HepG2 (cell line): ENCODE data around the gene CRIM1. TPM values are rescaled to one million over a fixed set of nuclear protein-coding genes. Genes with fewer than 3 reads are reported as not detected.
A peak's percentile ranks its signal among the peaks of the same experiment; 100 is the strongest.
"Not testable (repeated sequence)": the region's sequence is repeated elsewhere in the genome, so short reads cannot be mapped to it uniquely, and the experiment has no call there.

Source experiments
- ATAC-seq: fragments of 200-7000 bp; cut with Tn5 transposase; 3 replicates; pipeline ENCODE4 v1.9.1; 2020; ENCODE audit warnings: mild to moderate bottlenecking, moderate library complexity
- BruUV-seq: library from RNA; stranded (reverse); fragments of 400-500 nt; replicated peaks from 2 replicates; lab custom pipeline; 2021; lab: Mats Ljungman, UMichigan
- CTCF ChIA-PET: fragments of 300-600 bp; formaldehyde crosslinking; extraction: SDS; loops from one replicate; lab custom pipeline; 2021; ENCODE audit warnings: low total read pairs, inconsistent platforms, low intra/inter-chr PET ratio; lab: Yijun Ruan, JAX
- POLR2A ChIA-PET: fragments of 350-600 bp; sonication (Branson Sonifier 250); formaldehyde crosslinking; loops from one replicate; lab custom pipeline; 2020; ENCODE audit warnings: antibody characterized with exemption, inconsistent platforms; lab: Yijun Ruan, JAX
- DNase-seq: peaks from one replicate; pipeline ENCODE4 v3.0.0-alpha.2; 2015; ENCODE audit warnings: low spot score
- FAIRE-seq: peaks from 3 replicates; lab custom pipeline; 2011; peaks lifted over from hg19 to GRCh38; lab: Jason Lieb, UNC
- H2AFZ ChIP-seq: one replicate; pipeline ENCODE4 v1.6.1; 2011; ENCODE audit warnings: low read length, inconsistent platforms
- H3K27ac ChIP-seq: fragments of 300-600 bp; 3 replicates; pipeline ENCODE4 v1.8.0; 2011; ENCODE audit warnings: mixed run types, mild to moderate bottlenecking, mixed read lengths, low read length, inconsistent platforms; ENCODE audit not compliant: insufficient read depth; ENCODE audit errors: extremely low read length
- H3K27me3 ChIP-seq, 2 experiments: fragments of 200-600 bp in 1 of 2; 2 replicates in 1 of 2; 3 replicates in 1 of 2; pipeline versions ENCODE4 v1.6.0 to v1.8.0; 2011; ENCODE audit warnings: low read length in 2 of 2, mild to moderate bottlenecking in 2 of 2, moderate library complexity in 2 of 2, inconsistent platforms in 1 of 2; ENCODE audit not compliant: insufficient read depth in 2 of 2, control insufficient read depth in 1 of 2
- H3K36me3 ChIP-seq, 2 experiments: fragments of 200-600 bp in 1 of 2; replicated peaks in 1 of 2; 2 replicates in 1 of 2; 3 replicates in 1 of 2; pipeline versions ENCODE4 v1.5.1 to v1.8.0; 2011; ENCODE audit warnings: low read length in 2 of 2, inconsistent platforms in 1 of 2; ENCODE audit not compliant: insufficient read depth in 2 of 2, control insufficient read depth in 1 of 2
- H3K4me1 ChIP-seq: 2 replicates; pipeline ENCODE4 v1.5.1; 2012; ENCODE audit warnings: low read length, inconsistent platforms; ENCODE audit not compliant: insufficient read depth
- H3K4me2 ChIP-seq: 2 replicates; pipeline ENCODE4 v1.6.0; 2011; ENCODE audit warnings: low read depth, low read length, inconsistent platforms
- H3K4me3 ChIP-seq, 3 experiments: fragments of 200-600 bp in 1 of 3; sonication (generic), shearing (Covaris generic) in 1 of 3; replicated peaks in 1 of 3; 2 replicates each; pipeline ENCODE4 v1.5.1; 2011 to 2016; ENCODE audit warnings: low read length in 3 of 3, inconsistent platforms in 2 of 3, low read depth in 2 of 3, mild to moderate bottlenecking in 2 of 3, control low read depth in 1 of 3, mixed read lengths in 1 of 3; ENCODE audit not compliant: insufficient read depth in 1 of 3
- H3K79me2 ChIP-seq: one replicate; pipeline ENCODE4 v1.6.1; 2011; ENCODE audit warnings: low read length, inconsistent platforms; ENCODE audit not compliant: insufficient read depth
- H3K9ac ChIP-seq: 2 replicates; pipeline ENCODE4 v1.6.0; 2011; ENCODE audit warnings: mild to moderate bottlenecking, low read depth, low read length, inconsistent platforms; ENCODE audit not compliant: insufficient read depth
- H3K9me3 ChIP-seq: 2 replicates; pipeline ENCODE4 v1.5.1; 2012; ENCODE audit warnings: mild to moderate bottlenecking, low read length
- H4K20me1 ChIP-seq: 2 replicates; pipeline ENCODE4 v1.6.0; 2011; ENCODE audit warnings: inconsistent platforms, mild to moderate bottlenecking, low read length, moderate library complexity; ENCODE audit not compliant: insufficient read depth
- ADNP ChIP-seq: sonication (generic); formaldehyde crosslinking; IDR thresholded peaks from 2 replicates; pipeline ENCODE4 v1.4.0; 2020; ENCODE audit warnings: missing genetic modification reagents
- ARNT ChIP-seq: fragments of 450-650 bp; IDR thresholded peaks from 2 replicates; pipeline ENCODE4 v1.6.1; 2017
- CEBPG ChIP-seq: IDR thresholded peaks from 2 replicates; pipeline ENCODE4 v1.6.1; 2016
- CTCF ChIP-seq: sonication (generic); formaldehyde crosslinking; IDR thresholded peaks from 2 replicates; pipeline ENCODE4 v1.5.0; 2020; ENCODE audit warnings: mild to moderate bottlenecking, missing genetic modification reagents, moderate library complexity
- E2F2 ChIP-seq: sonication (generic); formaldehyde crosslinking; IDR thresholded peaks from 2 replicates; pipeline ENCODE4 v1.4.0; 2020; ENCODE audit warnings: missing genetic modification reagents, borderline replicate concordance
- SMC3 ChIP-seq: IDR thresholded peaks from 2 replicates; pipeline ENCODE4 v1.6.1; 2011; ENCODE audit warnings: low read length, improper control_type of control experiment
- STAG1 ChIP-seq: sonication (generic); formaldehyde crosslinking; IDR thresholded peaks from 2 replicates; pipeline ENCODE4 v1.4.0; 2020; ENCODE audit warnings: missing genetic modification reagents
- ZNF274 ChIP-seq: sonication (generic); formaldehyde crosslinking; IDR thresholded peaks from 2 replicates; pipeline ENCODE4 v1.5.1; 2020; ENCODE audit warnings: mild to moderate bottlenecking, missing genetic modification reagents
- ZNF841 ChIP-seq: sonication (generic); formaldehyde crosslinking; IDR thresholded peaks from 2 replicates; pipeline ENCODE4 v1.8.1; 2023; ENCODE audit warnings: missing genetic modification reagents, borderline replicate concordance
- WGBS: methylation state at CpG from one replicate; pipeline ENCODE4 v1.1.6; 2017; ENCODE audit warnings: low lambda C conversion rate; 5-methylcytosine and 5-hydroxymethylcytosine counted together
- in situ Hi-C: cut with HindIII; loops from 2 replicates; pipeline ENCODE4 v1.10.0; 2017; ENCODE audit warnings: low pct_unique_long_range_greater_than_20kb; ENCODE audit not compliant: extremely low pct_ligation_motif_present
- intact Hi-C: fragments of 100-400 bp; cut with micrococcal nuclease; formaldehyde crosslinking; loops from one replicate; pipeline ENCODE4 v1.10.0; 2022; ENCODE audit not compliant: unreplicated experiment
- polyA plus RNA-seq, 8 experiments: library from polyadenylated mRNA; depleted of rRNA in 3 of 8; stranded (reverse) in 7 of 8; unstranded in 1 of 8; fragments of >200 nt; fragmentation: Illumina TruSeq in 4 of 8; extraction: Trizol in 4 of 8; gene quantifications; 2 replicates each; pipeline versions ENCODE4 v1.2.1 to v1.2.3, GENCODE V29; 2011 to 2016; ENCODE audit warnings: low read depth in 4 of 8, missing spikeins in 1 of 8, mixed read lengths in 1 of 8; ENCODE audit not compliant: insufficient read depth in 1 of 8
- total RNA-seq, 5 experiments: library from RNA; depleted of rRNA; stranded (reverse); fragments of >200 nt; fragmentation: Illumina TruSeq; extraction: Trizol; gene quantifications; 2 replicates each; pipeline ENCODE4 v1.2.3, GENCODE V29; 2016; ENCODE audit warnings: low read depth in 1 of 5
- TF ChIP-seq, protein P1 (sequence below), 2 experiments: sonication (generic) in 1 of 2; formaldehyde crosslinking in 1 of 2; IDR thresholded peaks; 2 replicates each; pipeline versions ENCODE4 v1.5.1 to v1.6.1; 2011 to 2020; ENCODE audit warnings: borderline replicate concordance in 1 of 2, low read depth in 1 of 2, low read length in 1 of 2, mild to moderate bottlenecking in 1 of 2, missing genetic modification reagents in 1 of 2, moderate library complexity in 1 of 2

The CRIM1 gene
- total and polyA plus RNA-seq, 2 of the 13 experiments (the other 11 are each of a cell fraction or from before 2014, with no cell fraction given) = 39.1 to 69.9 TPM

DNA sequence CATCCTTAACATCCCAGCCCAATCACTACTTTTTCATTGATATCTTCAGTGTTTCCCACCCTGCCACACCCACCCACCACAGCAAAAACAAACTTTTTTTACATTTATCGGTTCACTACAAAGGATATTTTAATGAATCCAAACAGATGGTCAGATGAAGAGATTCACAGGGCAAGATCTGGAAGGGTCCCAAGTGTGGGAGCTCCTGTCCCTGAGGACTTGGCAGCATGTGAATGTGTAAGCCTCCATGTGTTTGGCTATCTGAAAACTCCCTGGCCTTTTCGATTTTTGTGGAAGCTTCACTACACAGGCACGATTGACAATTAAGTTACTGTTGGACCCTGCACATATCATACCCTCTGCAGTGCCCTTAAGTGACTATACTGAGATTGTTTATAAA is 48.1 kb upstream of the CRIM1 start (continued):
- TF ChIP-seq ADNP (CRISPR knock-in tag) (no peak), ARNT (no peak)

DNA sequence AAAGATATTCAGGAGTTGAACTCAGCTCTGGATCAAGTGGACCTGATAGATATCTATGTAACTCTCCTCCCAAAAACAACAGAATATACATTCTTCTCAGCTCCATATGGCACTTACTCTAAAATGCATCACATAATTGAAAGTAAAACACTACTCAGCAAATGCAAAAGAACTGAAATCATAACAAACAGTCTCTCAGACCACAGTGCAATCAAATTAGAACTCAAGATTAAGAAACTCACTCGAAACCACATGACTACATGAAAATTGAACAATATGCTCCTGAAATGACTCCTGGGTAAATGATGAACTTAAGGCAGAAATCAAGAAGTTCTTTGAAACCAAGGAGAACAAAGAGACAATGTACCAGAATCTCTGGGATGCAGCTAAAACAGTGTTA is 45.1 kb upstream of the CRIM1 start:
- POLR2A ChIA-PET, H3K4me2 ChIP-seq, BruUV-seq, H2AFZ ChIP-seq, H3K9ac ChIP-seq, ATAC-seq, H3K4me1 ChIP-seq, H3K36me3 ChIP-seq, H3K9me3 ChIP-seq, H3K79me2 ChIP-seq, CTCF ChIA-PET, DNase-seq, H3K4me3 ChIP-seq, H4K20me1 ChIP-seq, H3K27me3 ChIP-seq, intact Hi-C loops, FAIRE-seq, H3K27ac ChIP-seq, in situ Hi-C loops: not testable (repeated sequence)
- 0% methylated on average over 1 of the region's 1 CpG for WGBS

- peak; percentile 25 for DNase-seq
- no peaks in the 10 kb centered on the region for H3K9me3 ChIP-seq
- H3K79me2 ChIP-seq = no peaks in the 10 kb centered on the region
- BruUV-seq = no TSS peak
- peak; percentile 38; the same call in 1 of the 3 replicates for ATAC-seq
- intact Hi-C loops = no loop called here
- in situ Hi-C loops = no loop called here
- no peak overlapping the region for H3K9ac ChIP-seq
- H3K4me1 ChIP-seq = peaks cover 7% of the 10 kb centered on the region; the same call in 1 of the 2 replicates
- H3K27me3 ChIP-seq = no peaks in the 10 kb centered on the region
- POLR2A ChIA-PET = no interaction called here
- 5% methylated on average over 1 of the region's 1 CpG for WGBS
- CTCF ChIA-PET = interaction anchor here (1.3 kb wide), 1 partner anchor 189 kb away, joined by 4 read pairs; no protein-coding TSS in a partner anchor
- no peak overlapping the region for H2AFZ ChIP-seq
- no peaks in the 10 kb centered on the region for H3K36me3 ChIP-seq
- FAIRE-seq = peak; percentile 52
- H3K27ac ChIP-seq = no peak overlapping the region
- H4K20me1 ChIP-seq = no peaks in the 10 kb centered on the region
- no peak overlapping the region for H3K4me2 ChIP-seq
- no peak overlapping the region for H3K4me3 ChIP-seq
- TF ChIP-seq E2F2 (CRISPR knock-in tag) = no peak
- TF ChIP-seq, protein P1, sequence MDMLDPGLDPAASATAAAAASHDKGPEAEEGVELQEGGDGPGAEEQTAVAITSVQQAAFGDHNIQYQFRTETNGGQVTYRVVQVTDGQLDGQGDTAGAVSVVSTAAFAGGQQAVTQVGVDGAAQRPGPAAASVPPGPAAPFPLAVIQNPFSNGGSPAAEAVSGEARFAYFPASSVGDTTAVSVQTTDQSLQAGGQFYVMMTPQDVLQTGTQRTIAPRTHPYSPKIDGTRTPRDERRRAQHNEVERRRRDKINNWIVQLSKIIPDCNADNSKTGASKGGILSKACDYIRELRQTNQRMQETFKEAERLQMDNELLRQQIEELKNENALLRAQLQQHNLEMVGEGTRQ (IDR thresholded peaks at IDR 0.05; ENCODE audit: low read depth, low read length) = 0 out of 2 replicates have a peak, but pooled peaks have one; percentile 3
- TF ChIP-seq, protein P1 (CRISPR knock-in tag; IDR thresholded peaks at IDR 0.05; ENCODE audit: borderline replicate concordance) = no peak
- TF ChIP-seq CEBPG = no peak
- 0 out of 2 replicates have a peak, but pooled peaks have one; percentile 11 for TF ChIP-seq SMC3
- peak; percentile 33 for TF ChIP-seq STAG1 (CRISPR knock-in tag)
- TF ChIP-seq ZNF274 (CRISPR knock-in tag) = no peak
- TF ChIP-seq ZNF841 (CRISPR knock-in tag) = no peak
- peak; percentile 32; the same call in 1 of the 2 replicates for TF ChIP-seq CTCF (CRISPR knock-in tag)
Measured at GRCh38 chr2:36318547-36318946, 37.0 kb upstream of the CRIM1 start.
